Activated naive CD4-positive, alpha-beta T cell treated with anti-CD3 and anti-CD28 coated beads, Interleukin-2, amount 50 U/mL, for 72 hours (primary cell): Measurements from ENCODE around the gene EEPD1. TPM values are rescaled to one million over a fixed set of nuclear protein-coding genes. Genes with fewer than 3 reads are reported as not detected.
"Not testable (repeated sequence)": the region's sequence is repeated elsewhere in the genome, so short reads cannot be mapped to it uniquely, and the experiment has no call there.

ENCODE experiments used
- ATAC-seq, 2 donors: fragments of 150-1000 bp; cut with Tn5 transposase; 2 replicates each; pipeline ENCODE4 v1.10.0; 2021; ENCODE audit warnings: mild to moderate bottlenecking in 2 of 2, moderate library complexity in 2 of 2
- DNase-seq, 2 donors: peaks; one replicate each; pipeline ENCODE4 v3.0.0; 2021 to 2022; ENCODE audit warnings: low spot score in 2 of 2
- H3K27ac Mint-ChIP-seq, 2 donors: one replicate each; pipeline ENCODE4 v1.8.0; 2022; ENCODE audit warnings: mild to moderate bottlenecking in 2 of 2, mixed read lengths in 2 of 2
- H3K36me3 Mint-ChIP-seq, 2 donors: one replicate each; pipeline ENCODE4 v1.8.0; 2022; ENCODE audit warnings: mixed read lengths in 2 of 2
- H3K9me3 Mint-ChIP-seq, 2 donors: one replicate each; pipeline ENCODE4 v1.8.0; 2022; ENCODE audit warnings: mixed read lengths in 2 of 2
- total RNA-seq, 2 donors: library from RNA; stranded (reverse); gene quantifications; one replicate each; pipeline ENCODE4 v1.2.3, GENCODE V29; 2022

EEPD1 gene
- total RNA-seq, 2 donors from 2014 or later, result 0.82 to 1.4 TPM

DNA sequence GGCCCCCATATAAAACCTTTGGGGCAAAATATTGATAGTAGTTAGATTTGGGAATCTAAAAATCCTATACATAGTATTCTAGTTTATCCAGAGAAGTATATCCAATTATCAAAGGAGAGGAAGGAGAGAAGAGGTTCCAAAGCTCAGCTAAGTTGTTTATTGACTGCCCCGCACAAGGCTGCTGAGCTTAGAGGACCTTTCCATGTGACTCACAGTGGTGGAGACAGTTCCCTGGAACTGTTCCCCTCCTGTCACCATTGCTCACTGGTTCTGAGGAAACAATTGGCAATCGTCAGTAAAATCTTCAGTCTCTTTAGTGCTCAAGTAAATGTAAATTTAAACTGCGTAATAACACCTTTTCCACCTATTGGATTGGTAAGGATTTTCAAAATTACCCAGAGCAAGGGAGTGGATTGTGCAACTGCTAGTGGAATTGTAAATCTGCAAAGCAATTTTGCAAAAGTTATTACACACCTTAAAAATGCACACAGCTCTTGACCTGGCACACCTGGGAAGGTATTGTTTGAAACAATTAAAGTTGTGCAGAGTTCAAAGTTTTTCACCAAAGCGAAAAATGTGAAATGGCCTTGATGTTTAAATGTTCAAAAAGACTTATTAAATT lies 63.1 kb downstream of the EEPD1 start:
- DNase-seq (no peak), ATAC-seq (no peak)
- Mint-ChIP-seq H3K9me3 (no peaks in the 10 kb centered on the region), H3K27ac (no peak overlapping the region), H3K36me3 (no peaks in the 10 kb centered on the region)

- Mint-ChIP-seq H3K36me3 (no peaks in the 10 kb centered on the region), H3K27ac (no peak overlapping the region), H3K9me3 (no peaks in the 10 kb centered on the region)
- ATAC-seq (no peak), DNase-seq (no peak)
These were observed 64.3 kb downstream of the EEPD1 start for GRCh38 chr7:36217211-36217960.

- H3K36me3 Mint-ChIP-seq, result no peaks in the 10 kb centered on the region
- DNase-seq (no peak), ATAC-seq (no peak)
- H3K27ac Mint-ChIP-seq, result no peak overlapping the region
- H3K9me3 Mint-ChIP-seq, result no peaks in the 10 kb centered on the region
These were observed 64.9 kb downstream of the EEPD1 start for GRCh38 chr7:36217961-36218284.

DNA sequence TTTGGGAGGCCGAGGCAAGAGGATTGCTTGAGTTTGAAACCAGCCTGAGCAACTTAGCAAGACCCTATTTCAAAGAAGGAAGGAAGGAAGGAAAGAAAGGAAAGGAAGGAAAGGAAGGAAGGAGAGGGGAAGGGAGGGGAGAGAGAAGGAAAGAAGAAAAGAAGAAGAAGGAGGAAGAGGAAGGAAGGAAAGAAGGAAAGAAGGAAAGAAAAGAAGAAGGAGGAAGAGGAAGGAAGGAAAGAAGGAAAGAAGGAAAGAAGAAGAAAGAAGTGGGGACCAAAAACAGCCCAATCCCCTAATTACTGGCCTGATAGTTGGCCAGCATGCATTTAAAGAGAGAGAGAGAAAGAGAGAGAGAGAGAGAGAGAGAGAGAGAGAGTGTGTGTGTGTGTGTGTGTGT lies 66.4 kb downstream of the EEPD1 start:
- Mint-ChIP-seq H3K9me3 (no peaks in the 10 kb centered on the region), H3K27ac (no peak overlapping the region), H3K36me3 (no peaks in the 10 kb centered on the region)
- DNase-seq, result no peak
- no peak for ATAC-seq

DNA sequence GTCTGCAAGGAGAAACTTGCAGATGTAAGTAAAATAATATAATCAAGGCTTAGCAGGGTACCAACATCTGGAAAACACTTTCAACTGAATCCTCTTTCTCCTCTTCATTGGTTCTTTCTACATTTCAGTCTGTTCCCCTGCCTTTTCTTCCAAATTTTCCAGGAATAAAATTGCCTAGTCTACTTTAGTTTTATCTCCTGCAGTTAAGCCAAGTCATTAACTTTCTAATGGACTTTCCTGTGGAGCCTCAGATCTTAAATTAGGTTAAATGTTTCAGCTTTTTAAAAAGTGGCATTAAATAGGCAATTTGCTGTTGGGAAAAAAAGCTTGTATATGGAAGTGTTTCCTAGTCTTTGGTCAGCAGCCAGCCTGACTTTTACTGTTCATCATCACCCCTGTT lies 70.8 kb downstream of the EEPD1 start:
- H3K9me3 Mint-ChIP-seq, result no peaks in the 10 kb centered on the region
- ATAC-seq (no peak), DNase-seq (no peak)
- no peaks in the 10 kb centered on the region for H3K36me3 Mint-ChIP-seq
- H3K27ac Mint-ChIP-seq, result no peak overlapping the region

GRCh38 chr7:36224934-36225858 lies 72.1 kb downstream of the EEPD1 start:
- H3K36me3 Mint-ChIP-seq, result no peaks in the 10 kb centered on the region
- no peak for DNase-seq
- H3K9me3 Mint-ChIP-seq, result no peaks in the 10 kb centered on the region
- ATAC-seq, result no peak
- no peak overlapping the region for H3K27ac Mint-ChIP-seq

DNA sequence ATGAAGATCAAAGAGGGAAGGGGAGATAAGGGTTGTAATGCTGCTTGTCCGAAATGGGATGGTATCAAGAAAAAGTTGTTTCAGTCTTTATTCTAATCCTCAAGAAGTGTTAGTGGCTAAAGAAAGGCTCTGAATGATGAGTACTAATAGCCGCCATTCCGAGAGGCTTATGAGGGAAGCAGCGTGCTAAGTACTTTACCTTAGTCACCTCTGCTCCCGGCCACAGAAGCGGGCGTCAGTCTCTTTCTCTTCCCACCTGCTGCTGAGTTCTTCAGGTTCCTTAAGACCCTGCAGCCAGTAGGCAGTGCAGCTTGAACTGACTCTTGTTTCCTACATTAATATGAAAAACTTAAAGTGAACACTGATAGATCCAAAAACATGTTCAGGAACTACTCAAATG lies 73.1 kb downstream of the EEPD1 start:
- DNase-seq (no peak), ATAC-seq (no peak)
- Mint-ChIP-seq H3K9me3 (no peaks in the 10 kb centered on the region), H3K36me3 (no peaks in the 10 kb centered on the region), H3K27ac (no peak overlapping the region)

GRCh38 chr7:36227223-36227622 lies 74.2 kb downstream of the EEPD1 start:
- DNase-seq (no peak), ATAC-seq (no peak)
- Mint-ChIP-seq H3K27ac (no peak overlapping the region), H3K36me3 (no peaks in the 10 kb centered on the region), H3K9me3 (no peaks in the 10 kb centered on the region)

GRCh38 chr7:36228039-36228438 lies 75.0 kb downstream of the EEPD1 start:
- no peaks in the 10 kb centered on the region for H3K9me3 Mint-ChIP-seq
- no peak overlapping the region for H3K27ac Mint-ChIP-seq
- DNase-seq (no peak), ATAC-seq (no peak)
- no peaks in the 10 kb centered on the region for H3K36me3 Mint-ChIP-seq

DNA sequence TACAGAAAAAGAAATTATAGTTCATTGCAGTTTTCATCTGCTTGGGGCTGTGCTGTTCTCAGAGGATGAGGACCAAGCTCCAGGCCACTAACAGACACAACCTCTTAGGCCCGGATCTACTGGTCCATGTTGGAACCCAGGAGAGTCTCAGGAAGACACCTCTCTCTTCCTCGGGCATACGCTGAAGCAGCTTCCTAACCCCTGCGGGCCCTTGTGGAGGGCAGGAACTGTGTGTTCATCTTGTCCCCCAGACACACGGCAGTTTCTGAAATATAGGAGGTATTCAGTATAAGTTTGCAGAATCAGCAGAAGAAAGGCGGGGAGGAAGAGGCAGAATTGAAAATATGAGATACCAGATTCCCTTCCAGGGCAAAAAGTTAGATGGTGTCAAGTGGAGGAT lies 78.4 kb downstream of the EEPD1 start:
- Mint-ChIP-seq H3K9me3 (no peaks in the 10 kb centered on the region), H3K27ac (no peak overlapping the region), H3K36me3 (no peaks in the 10 kb centered on the region)
- ATAC-seq, result no peak
- no peak for DNase-seq

- DNase-seq (no peak), ATAC-seq (no peak)
- Mint-ChIP-seq H3K9me3 (no peaks in the 10 kb centered on the region), H3K36me3 (no peaks in the 10 kb centered on the region), H3K27ac (no peak overlapping the region)
These were observed 79.5 kb downstream of the EEPD1 start for GRCh38 chr7:36232555-36232954.

- ATAC-seq, result no peak
- H3K36me3 Mint-ChIP-seq, result no peaks in the 10 kb centered on the region
These were observed 80.0 kb downstream of the EEPD1 start for GRCh38 chr7:36232971-36233550.

DNA sequence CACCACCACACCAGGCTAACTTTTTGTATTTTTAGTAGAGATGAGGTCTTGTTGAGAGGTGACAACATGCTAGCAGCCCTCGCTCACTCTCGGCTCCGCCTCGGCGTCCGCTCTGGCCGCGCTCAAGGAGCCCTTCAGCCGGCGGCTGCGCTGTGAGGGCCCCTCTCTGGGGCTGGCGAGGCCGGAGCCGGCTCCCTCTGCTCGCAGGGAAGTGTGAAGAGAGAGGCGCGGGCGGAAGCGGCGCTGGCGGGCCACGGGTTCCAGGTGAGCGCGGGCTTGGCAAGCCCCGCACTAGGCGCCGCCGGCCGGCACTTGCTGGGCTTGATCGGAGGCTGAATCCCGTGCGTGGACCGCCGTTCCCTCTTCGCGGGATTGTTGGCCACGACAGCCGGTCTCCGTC lies 83.0 kb downstream of the EEPD1 start:
- DNase-seq (no peak), ATAC-seq (no peak)
- no peaks in the 10 kb centered on the region for H3K9me3 Mint-ChIP-seq
- no peak overlapping the region for H3K27ac Mint-ChIP-seq
- H3K36me3 Mint-ChIP-seq, result no peaks in the 10 kb centered on the region

More at GRCh38 chr7:36232971-36233550, 80.0 kb downstream of the EEPD1 start:
- H3K9me3 Mint-ChIP-seq, result no peaks in the 10 kb centered on the region
- no peak for DNase-seq
- no peak overlapping the region for H3K27ac Mint-ChIP-seq

DNA sequence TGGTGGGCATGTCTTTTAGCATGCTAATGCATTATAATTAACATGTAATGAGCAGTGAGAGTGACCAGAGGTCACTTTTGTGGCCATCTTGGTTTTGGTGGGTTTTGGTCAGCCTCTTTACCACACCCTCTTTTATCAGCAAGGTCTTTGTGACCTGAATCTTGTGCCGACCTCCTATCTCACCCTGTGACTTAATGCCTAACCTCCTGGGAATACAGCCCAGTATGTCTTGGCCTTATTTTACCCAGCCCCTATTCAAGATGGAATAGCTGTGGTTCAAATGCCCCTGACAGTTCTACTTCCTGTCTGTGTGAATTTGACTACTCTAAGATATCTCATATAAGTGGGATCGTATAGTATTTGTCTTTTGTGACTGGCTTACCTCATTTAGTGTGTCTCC lies 85.1 kb downstream of the EEPD1 start:
- Mint-ChIP-seq H3K9me3 (no peaks in the 10 kb centered on the region), H3K36me3 (no peaks in the 10 kb centered on the region), H3K27ac (no peak overlapping the region)
- ATAC-seq (no peak), DNase-seq (no peak)

DNA sequence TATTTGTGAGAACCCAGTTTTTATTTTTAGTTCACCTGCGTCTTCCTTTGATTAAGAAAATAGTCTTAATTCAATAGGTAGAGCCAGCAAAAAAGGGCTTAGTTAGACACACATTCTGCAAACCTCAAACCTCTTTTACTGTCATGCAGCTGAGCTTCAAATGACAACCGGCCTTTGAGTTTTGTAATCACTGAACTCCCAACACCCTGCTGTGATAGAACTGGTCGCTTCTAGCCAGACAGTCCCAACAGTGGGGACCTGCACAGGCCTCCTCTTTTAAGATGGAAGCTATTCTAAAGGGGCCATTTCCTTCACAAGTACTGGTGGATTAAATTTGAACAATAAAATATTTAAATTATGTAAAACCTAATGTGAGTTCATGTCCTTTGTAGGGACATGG lies 90.3 kb downstream of the EEPD1 start:
- H3K27ac Mint-ChIP-seq, H3K36me3 Mint-ChIP-seq, H3K9me3 Mint-ChIP-seq, ATAC-seq, DNase-seq: not testable (repeated sequence)

DNA sequence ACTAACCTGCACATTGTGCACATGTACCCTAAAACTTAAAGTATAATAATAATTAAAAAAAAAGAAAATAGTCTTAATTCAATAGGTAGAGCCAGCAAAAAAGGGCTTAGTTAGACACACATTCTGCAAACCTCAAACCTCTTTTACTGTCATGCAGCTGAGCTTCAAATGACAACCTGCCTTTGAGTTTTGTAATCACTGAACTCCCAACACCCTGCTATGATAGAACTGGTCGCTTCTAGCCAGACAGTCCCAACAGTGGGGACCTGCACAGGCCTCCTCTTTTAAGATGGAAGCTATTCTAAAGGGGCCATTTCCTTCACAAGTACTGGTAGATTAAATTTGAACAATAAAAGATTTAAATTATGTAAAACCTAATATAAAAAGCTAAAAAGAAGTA lies 90.9 kb downstream of the EEPD1 start:
- ATAC-seq, DNase-seq, H3K36me3 Mint-ChIP-seq, H3K9me3 Mint-ChIP-seq, H3K27ac Mint-ChIP-seq: not testable (repeated sequence)

DNA sequence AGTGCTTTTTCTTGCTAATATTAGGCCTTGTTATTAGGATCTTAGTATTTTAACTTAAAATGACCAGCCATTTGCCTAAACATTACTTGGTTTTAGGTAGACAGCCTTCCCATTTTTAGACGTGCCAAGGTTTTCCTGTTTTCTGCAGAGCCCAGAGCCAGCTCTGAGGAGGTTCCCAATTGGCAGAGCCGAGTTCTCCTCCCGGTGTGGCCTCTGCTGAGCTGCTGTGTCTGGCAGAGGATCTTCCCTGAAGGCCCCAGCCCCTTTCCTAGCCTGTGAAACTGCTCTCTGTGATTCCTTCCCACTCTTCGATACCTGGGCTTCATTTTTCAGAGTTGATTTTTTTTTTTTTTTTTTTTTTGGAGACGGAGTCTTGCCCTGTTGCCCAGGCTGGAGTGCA lies 91.4 kb downstream of the EEPD1 start:
- Mint-ChIP-seq H3K9me3 (no peaks in the 10 kb centered on the region), H3K27ac (no peak overlapping the region), H3K36me3 (no peaks in the 10 kb centered on the region)
- no peak for ATAC-seq
- no peak for DNase-seq
